Keratinocyte (primary cell): Measurements from ENCODE around the gene CDK14. TPM values are rescaled to one million over a fixed set of nuclear protein-coding genes. Genes with fewer than 3 reads are reported as not detected.

ENCODE experiments used
- DNase-seq: peaks from one replicate; pipeline ENCODE4 v3.0.0-alpha.2; 2011; ENCODE audit warnings: low read depth, missing footprints, low spot score
- FAIRE-seq: peaks from 2 replicates; lab custom pipeline; 2011; peaks lifted over from hg19 to GRCh38; lab: Jason Lieb, UNC
- H2AFZ ChIP-seq: 2 replicates; pipeline ENCODE4 v1.6.0; 2012; ENCODE audit warnings: low read length, control low read depth, inconsistent platforms; ENCODE audit not compliant: control insufficient read depth
- H3K27ac ChIP-seq: 2 replicates; pipeline ENCODE4 v1.5.1; 2011; ENCODE audit warnings: low read length; ENCODE audit not compliant: control insufficient read depth, insufficient read depth
- H3K27me3 ChIP-seq: 3 replicates; pipeline ENCODE4 v1.6.0; 2011; ENCODE audit warnings: low read length; ENCODE audit not compliant: control insufficient read depth, insufficient read depth; ENCODE audit errors: extremely low read depth
- H3K36me3 ChIP-seq, 2 experiments: 2 replicates in 1 of 2; 3 replicates in 1 of 2; pipeline ENCODE4 v1.5.1; 2011; ENCODE audit warnings: low read length in 2 of 2, mild to moderate bottlenecking in 1 of 2; ENCODE audit not compliant: control insufficient read depth in 2 of 2, insufficient read depth in 2 of 2; ENCODE audit errors: extremely low read depth in 1 of 2
- H3K4me1 ChIP-seq: 3 replicates; pipeline ENCODE4 v1.5.1; 2011; ENCODE audit warnings: low read length; ENCODE audit not compliant: control insufficient read depth, insufficient read depth; ENCODE audit errors: extremely low read depth
- H3K4me2 ChIP-seq: 3 replicates; pipeline ENCODE4 v1.6.0; 2011; ENCODE audit warnings: low read depth, low read length; ENCODE audit not compliant: control insufficient read depth, insufficient read depth; ENCODE audit errors: extremely low read depth
- H3K4me3 ChIP-seq, 3 experiments: fragments of 200-600 bp in 1 of 3; sonication (generic) in 1 of 3; 2 replicates in 2 of 3; 3 replicates in 1 of 3; pipeline ENCODE4 v1.5.1; 2011 to 2016; ENCODE audit warnings: low read length in 3 of 3, mild to moderate bottlenecking in 3 of 3, control low read depth in 2 of 3, inconsistent platforms in 1 of 3, low read depth in 1 of 3, mixed read lengths in 1 of 3, mixed run types in 1 of 3, moderate library complexity in 1 of 3; ENCODE audit not compliant: control insufficient read depth in 2 of 3, insufficient read depth in 2 of 3; ENCODE audit errors: extremely low read depth in 1 of 3
- H3K79me2 ChIP-seq: 2 replicates; pipeline ENCODE4 v1.6.0; 2012; ENCODE audit warnings: low read length; ENCODE audit not compliant: control insufficient read depth, insufficient read depth
- H3K9ac ChIP-seq: 3 replicates; pipeline ENCODE4 v1.6.0; 2011; ENCODE audit warnings: low read length; ENCODE audit not compliant: control insufficient read depth, insufficient read depth; ENCODE audit errors: extremely low read depth
- H3K9me1 ChIP-seq: 3 replicates; pipeline ENCODE4 v1.6.0; 2011; ENCODE audit warnings: low read length; ENCODE audit not compliant: control insufficient read depth, insufficient read depth; ENCODE audit errors: extremely low read depth
- H3K9me3 ChIP-seq: 2 replicates; pipeline ENCODE4 v1.5.1; 2012; ENCODE audit warnings: low read depth, low read length; ENCODE audit not compliant: control insufficient read depth
- H4K20me1 ChIP-seq: 3 replicates; pipeline ENCODE4 v1.6.0; 2011; ENCODE audit warnings: low read length; ENCODE audit not compliant: control insufficient read depth, insufficient read depth; ENCODE audit errors: extremely low read depth
- CTCF ChIP-seq, 3 experiments: IDR thresholded peaks in 1 of 3; conservative IDR thresholded peaks in 1 of 3; optimal IDR thresholded peaks in 1 of 3; 2 replicates in 2 of 3; 3 replicates in 1 of 3; pipeline versions ENCODE3 to v1.5.1; 2011; ENCODE audit warnings: low read length in 3 of 3, mild to moderate bottlenecking in 3 of 3, moderate library complexity in 2 of 3, control low read depth in 1 of 3, inconsistent platforms in 1 of 3; ENCODE audit not compliant: insufficient read depth in 2 of 3; ENCODE audit errors: extremely low read depth in 1 of 3
- EZH2 ChIP-seq: IDR thresholded peaks from one replicate; pipeline ENCODE4 v1.6.1; 2012; ENCODE audit warnings: inconsistent platforms, mild to moderate bottlenecking, low read length, moderate library complexity
- dilution Hi-C: fragments of 300-500 bp; cut with MboI; formaldehyde crosslinking; loops from one replicate; pipeline ENCODE4 v1.7.0; 2020; ENCODE audit warnings: low sequenced_read_pairs; ENCODE audit not compliant: extremely low pct_ligation_motif_present
- polyA plus RNA-seq, 5 experiments: library from polyadenylated mRNA; depleted of rRNA in 3 of 5; stranded (reverse) in 3 of 5; stranded (forward) in 1 of 5; unstranded in 1 of 5; fragments of >200 nt; gene quantifications; 1 replicate in 1 of 5; 2 replicates in 3 of 5; 3 replicates in 1 of 5; pipeline versions ENCODE4 v1.2.1 to v1.2.3, GENCODE V29; 2011 to 2012; ENCODE audit warnings: missing spikeins in 2 of 5, low read depth in 1 of 5, low replicate concordance in 1 of 5

The CDK14 gene
- polyA plus RNA-seq, 1 donor (not counting 4 experiments of a cell fraction or from before 2014, with no cell fraction given) = 4.0 TPM

DNA sequence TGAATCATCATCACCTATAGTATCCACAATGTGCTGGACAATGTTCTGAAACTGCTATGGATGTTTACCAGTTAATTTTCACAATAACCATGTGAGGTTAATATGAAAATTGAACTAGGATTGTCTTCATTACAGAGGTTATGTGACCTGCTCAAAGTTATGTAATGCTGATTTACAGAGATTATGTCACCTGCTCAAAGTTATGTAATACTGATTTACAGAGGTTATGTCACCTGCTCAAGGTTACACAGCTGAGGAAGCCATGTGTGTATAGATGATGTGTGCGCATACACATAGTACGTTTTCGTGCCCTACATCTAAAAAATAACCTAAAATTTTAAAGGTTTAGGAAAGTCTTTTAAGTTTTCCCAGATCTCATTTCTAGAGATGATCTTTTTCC is 298.0 kb downstream of the CDK14 start:
- no peaks in the 10 kb centered on the region for H3K27me3 ChIP-seq
- H4K20me1 ChIP-seq = no peaks in the 10 kb centered on the region
- DNase-seq = no peak
- TF ChIP-seq EZH2 = no peak
- no peak for TF ChIP-seq CTCF (optimal IDR thresholded peaks at IDR 0.05 in 1 of 3, IDR thresholded peaks at IDR 0.05 in 1 of 3, conservative IDR thresholded peaks at IDR 0.05 in 1 of 3; ENCODE audit: extremely low read depth in 1 of 3, insufficient read depth in 2 of 3, low read length in 3 of 3)
- no peaks in the 10 kb centered on the region for H3K4me1 ChIP-seq
- dilution Hi-C loops = no loop called here
- H3K27ac ChIP-seq = no peak overlapping the region
- no peak overlapping the region for H3K4me3 ChIP-seq
- H3K4me2 ChIP-seq = no peak overlapping the region
- no peak for FAIRE-seq
- no peaks in the 10 kb centered on the region for H3K9me3 ChIP-seq
- no peak overlapping the region for H3K9ac ChIP-seq
- no peaks in the 10 kb centered on the region for H3K36me3 ChIP-seq
- no peak overlapping the region for H2AFZ ChIP-seq
- no peaks in the 10 kb centered on the region for H3K79me2 ChIP-seq
- no peaks in the 10 kb centered on the region for H3K9me1 ChIP-seq

GRCh38 chr7:90896458-90896857 is 300.3 kb downstream of the CDK14 start:
- Histone ChIP-seq H4K20me1 (no peaks in the 10 kb centered on the region), H3K27me3 (no peaks in the 10 kb centered on the region), H3K9ac (no peak overlapping the region), H3K27ac (no peak overlapping the region), H3K4me3 (no peak overlapping the region), H3K9me1 (no peaks in the 10 kb centered on the region), H3K79me2 (no peaks in the 10 kb centered on the region), H2AFZ (no peak overlapping the region), H3K4me1 (no peaks in the 10 kb centered on the region), H3K4me2 (no peak overlapping the region), H3K36me3 (no peaks in the 10 kb centered on the region), H3K9me3 (no peaks in the 10 kb centered on the region)
- no peak for DNase-seq
- no peak for FAIRE-seq
- TF ChIP-seq CTCF (optimal IDR thresholded peaks at IDR 0.05 in 1 of 3, IDR thresholded peaks at IDR 0.05 in 1 of 3, conservative IDR thresholded peaks at IDR 0.05 in 1 of 3; ENCODE audit: extremely low read depth in 1 of 3, insufficient read depth in 2 of 3, low read length in 3 of 3) = no peak
- no peak for TF ChIP-seq EZH2
- dilution Hi-C loops = no loop called here
